Measurements from ENCODE around the gene NOP53. TPM values are rescaled to one million over a fixed set of nuclear protein-coding genes. Genes with fewer than 3 reads are reported as not detected.
A peak's percentile ranks its signal among the peaks of the same experiment; 100 is the strongest.
"Not testable (repeated sequence)": the region's sequence is repeated elsewhere in the genome, so short reads cannot be mapped to it uniquely, and the experiment has no call there.

NOP53 gene
- total and polyA plus RNA-seq, 8 donors: 130 to 557 (median 454) TPM

DNA sequence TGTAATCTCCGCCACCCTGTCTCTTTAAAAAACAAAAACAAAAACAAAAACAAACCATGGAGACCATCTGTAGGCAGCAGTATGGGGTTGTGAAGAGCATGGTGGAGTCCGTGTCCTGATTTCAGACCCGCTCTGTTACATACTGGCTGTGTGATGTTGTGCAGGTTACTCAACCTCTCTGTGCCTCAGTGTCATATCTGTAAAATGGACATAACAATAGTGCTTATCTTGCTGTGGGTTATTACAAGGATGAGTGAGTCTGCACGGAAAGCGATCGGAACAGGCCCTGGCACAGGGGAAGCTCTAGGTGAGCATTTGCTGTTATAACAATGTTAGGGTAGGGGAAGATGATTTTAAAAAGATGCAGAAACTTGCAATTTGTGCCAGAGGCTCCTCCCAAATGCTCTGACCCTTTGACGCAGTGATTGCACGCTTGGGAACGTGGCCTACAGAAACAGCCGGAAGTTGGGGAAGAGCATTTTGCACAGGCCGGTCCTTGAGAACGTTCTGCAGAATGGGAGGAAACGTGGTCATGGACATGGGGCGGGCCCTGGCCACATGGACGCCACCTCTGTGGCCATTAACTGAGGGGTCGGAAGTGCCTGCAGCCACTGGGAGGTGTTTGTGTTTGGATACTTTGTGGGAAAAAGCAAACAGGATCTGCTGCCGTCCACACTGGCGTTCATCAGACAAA, 17.4 kb downstream of the NOP53 start:
- TF ChIP-seq, protein P1, sequence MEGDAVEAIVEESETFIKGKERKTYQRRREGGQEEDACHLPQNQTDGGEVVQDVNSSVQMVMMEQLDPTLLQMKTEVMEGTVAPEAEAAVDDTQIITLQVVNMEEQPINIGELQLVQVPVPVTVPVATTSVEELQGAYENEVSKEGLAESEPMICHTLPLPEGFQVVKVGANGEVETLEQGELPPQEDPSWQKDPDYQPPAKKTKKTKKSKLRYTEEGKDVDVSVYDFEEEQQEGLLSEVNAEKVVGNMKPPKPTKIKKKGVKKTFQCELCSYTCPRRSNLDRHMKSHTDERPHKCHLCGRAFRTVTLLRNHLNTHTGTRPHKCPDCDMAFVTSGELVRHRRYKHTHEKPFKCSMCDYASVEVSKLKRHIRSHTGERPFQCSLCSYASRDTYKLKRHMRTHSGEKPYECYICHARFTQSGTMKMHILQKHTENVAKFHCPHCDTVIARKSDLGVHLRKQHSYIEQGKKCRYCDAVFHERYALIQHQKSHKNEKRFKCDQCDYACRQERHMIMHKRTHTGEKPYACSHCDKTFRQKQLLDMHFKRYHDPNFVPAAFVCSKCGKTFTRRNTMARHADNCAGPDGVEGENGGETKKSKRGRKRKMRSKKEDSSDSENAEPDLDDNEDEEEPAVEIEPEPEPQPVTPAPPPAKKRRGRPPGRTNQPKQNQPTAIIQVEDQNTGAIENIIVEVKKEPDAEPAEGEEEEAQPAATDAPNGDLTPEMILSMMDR (IDR thresholded peaks at IDR 0.05): no peak
- Histone ChIP-seq H3K36me3 (peaks cover 0 to 29% of the 10 kb centered on the region in 2 donors), H3K4me1 (no peaks in the 10 kb centered on the region), H3K27me3 (no peaks in the 10 kb centered on the region), H3K27ac (no peak overlapping the region), H3K4me3 (no peak overlapping the region), H3K9me3 (no peaks in the 10 kb centered on the region)
- ATAC-seq (no peak), DNase-seq (peak in 1 of 4 donors; percentile 36)
- intact Hi-C loops (cut with DNase I): no loop called here

DNA sequence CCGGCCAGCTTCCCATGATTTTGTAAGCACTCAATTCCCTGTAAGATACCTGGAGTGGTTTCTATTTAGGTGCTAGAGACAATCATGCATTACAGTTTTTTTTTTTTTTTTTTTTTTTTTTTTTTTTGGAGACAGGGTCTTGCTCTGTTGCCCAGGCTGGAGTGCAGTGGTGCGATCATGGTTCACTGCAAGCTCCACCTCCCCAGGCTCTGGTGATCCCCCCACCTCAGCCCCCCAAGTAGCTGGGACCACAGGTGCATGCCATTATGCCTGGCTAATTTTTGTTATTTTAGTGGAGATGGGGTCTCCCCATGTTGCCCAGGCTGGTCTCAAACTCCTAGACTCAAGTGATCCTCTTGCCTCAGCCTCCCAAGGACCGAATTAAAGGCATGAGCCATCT, 19.4 kb downstream of the NOP53 start:
- intact Hi-C loops (cut with DNase I): not testable (repeated sequence)

DNA sequence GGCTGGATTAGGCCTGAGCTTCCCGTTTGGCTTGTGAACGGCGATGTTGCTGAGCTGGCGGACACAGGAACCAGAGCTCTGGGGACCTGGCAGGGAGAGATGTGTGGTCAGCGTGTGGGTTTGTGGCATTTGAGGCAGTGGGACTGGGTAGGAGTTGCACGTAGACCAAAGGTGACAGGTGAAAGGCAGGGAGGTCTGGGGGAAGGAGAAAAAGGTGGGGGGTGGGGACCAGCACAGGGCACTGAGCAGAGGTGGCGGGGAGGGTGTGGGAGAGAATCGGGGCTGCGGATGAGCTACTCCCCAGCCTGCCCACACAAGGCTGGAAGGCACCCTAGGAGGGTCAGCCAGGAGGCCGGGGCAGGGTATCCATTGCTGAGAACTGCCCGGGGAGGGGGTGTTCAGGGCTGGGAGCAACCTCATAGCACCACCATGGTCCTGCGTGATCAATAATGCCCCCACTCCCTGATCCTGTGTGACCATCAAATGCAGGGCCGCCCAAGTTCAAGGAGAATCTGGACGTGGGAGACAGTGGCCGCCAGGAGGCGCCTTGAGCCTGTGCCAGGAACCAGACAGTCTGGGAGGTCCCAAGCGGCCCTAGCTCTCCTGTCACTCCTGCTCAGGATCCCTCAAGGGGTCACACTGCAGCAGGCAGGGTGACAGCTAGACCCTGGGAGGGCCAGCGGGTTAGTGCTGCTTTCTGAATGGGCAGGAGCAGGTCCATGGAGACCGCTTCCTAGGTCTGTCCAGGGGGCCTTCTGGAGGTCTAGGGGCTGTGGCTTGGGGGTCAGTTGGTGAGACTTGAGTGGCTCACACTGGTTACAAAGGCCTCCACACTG, 20.4 kb downstream of the NOP53 start:
- Histone ChIP-seq H3K36me3 (no peaks in the 10 kb centered on the region), H3K27me3 (no peaks in the 10 kb centered on the region), H3K4me3 (no peak overlapping the region), H3K9me3 (no peaks in the 10 kb centered on the region), H3K27ac (no peak overlapping the region), H3K4me1 (no peaks in the 10 kb centered on the region)
- DNase-seq (peak in 3 of 4 donors; percentile 46 to 87 (median 69)), ATAC-seq (peak; percentile 78)
- intact Hi-C loops (cut with DNase I): no loop called here
- TF ChIP-seq, protein P1 (IDR thresholded peaks at IDR 0.05): peak; percentile 64 to 73

More for the DNA sequence above, 19.4 kb downstream of the NOP53 start:
- not testable (repeated sequence) for H3K27me3 ChIP-seq, H3K4me3 ChIP-seq, H3K9me3 ChIP-seq, DNase-seq, H3K4me1 ChIP-seq, ATAC-seq, H3K36me3 ChIP-seq, H3K27ac ChIP-seq

DNA sequence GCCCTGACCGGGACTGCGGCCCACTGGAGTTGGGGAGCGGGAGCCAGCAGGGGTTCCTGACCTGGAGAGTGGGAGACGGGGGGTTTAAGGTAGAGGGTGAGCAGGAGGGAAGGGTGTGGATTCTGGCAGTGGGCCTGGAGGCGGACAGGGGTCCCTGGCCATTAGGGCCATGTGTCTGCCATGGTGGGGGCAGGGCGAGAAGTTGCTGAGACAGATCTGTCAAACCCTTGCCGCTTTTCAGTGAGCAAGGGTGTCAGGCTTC, 20.9 kb downstream of the NOP53 start:
- Histone ChIP-seq H3K27ac (no peak overlapping the region), H3K36me3 (no peaks in the 10 kb centered on the region), H3K4me1 (no peaks in the 10 kb centered on the region), H3K9me3 (no peaks in the 10 kb centered on the region), H3K27me3 (no peaks in the 10 kb centered on the region), H3K4me3 (no peak overlapping the region)
- no peak for DNase-seq
- intact Hi-C loops (cut with DNase I): no loop called here
- TF ChIP-seq, protein P1 (IDR thresholded peaks at IDR 0.05): no peak
- no peak for ATAC-seq

DNA sequence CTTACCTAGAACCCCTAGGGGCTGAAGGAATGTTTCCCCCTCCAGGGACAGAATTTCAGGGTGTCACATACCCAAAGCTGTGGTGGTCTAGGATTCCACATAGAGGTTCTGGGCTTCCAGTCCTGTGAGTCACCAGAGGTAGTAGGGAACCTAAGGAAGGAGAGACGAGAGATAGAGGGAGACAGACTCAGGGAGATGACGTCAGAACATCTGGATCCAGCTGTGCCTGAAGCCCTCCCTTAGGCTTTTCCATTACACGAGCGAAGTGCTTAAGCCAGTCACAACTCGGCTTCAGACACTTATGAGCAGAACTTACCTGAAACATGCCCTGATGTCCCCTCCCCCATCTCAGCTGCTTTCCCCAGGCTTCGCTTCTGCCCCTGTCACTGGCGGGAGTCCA, 21.3 kb downstream of the NOP53 start:
- Histone ChIP-seq H3K27ac (no peak overlapping the region), H3K36me3 (no peaks in the 10 kb centered on the region), H3K9me3 (no peaks in the 10 kb centered on the region), H3K4me1 (no peaks in the 10 kb centered on the region), H3K4me3 (no peak overlapping the region), H3K27me3 (no peaks in the 10 kb centered on the region)
- no peak for ATAC-seq
- intact Hi-C loops (cut with DNase I): no loop called here
- TF ChIP-seq, protein P1 (IDR thresholded peaks at IDR 0.05): no peak
- DNase-seq: no peak

Measured in left lung (tissue), 10 donors.